Measurements from ENCODE around the gene FBXL15.

GRCh38 chr10:102437515-102437914 lies 16.9 kb downstream of the FBXL15 start:
- no peak for TF ChIP-seq EGR1 (IDR thresholded peaks at IDR 0.05)
- TF ChIP-seq MAX (IDR thresholded peaks at IDR 0.05) = no peak
- TF ChIP-seq NFIC (IDR thresholded peaks at IDR 0.05) = no peak
- TF ChIP-seq YY1 (IDR thresholded peaks at IDR 0.05; ENCODE audit: low read depth) = no peak
- TF ChIP-seq RAD21 (IDR thresholded peaks at IDR 0.05; ENCODE audit: low read depth) = no peak
- TF ChIP-seq CEBPB (IDR thresholded peaks at IDR 0.05) = no peak

Data from Ishikawa (cell line).